SKM-1 treated with dmso at 0.1 percent for 144 hours (cell line): ENCODE results near the gene WTAP.
A peak's percentile ranks its signal among the peaks of the same experiment; 100 is the strongest.
"Not testable (repeated sequence)": the region's sequence is repeated elsewhere in the genome, so short reads cannot be mapped to it uniquely, and the experiment has no call there.

Source experiments
- DNase-seq: peaks from one replicate; lab custom pipeline; 2025; ENCODE audit not compliant: unreplicated experiment; lab: John Stamatoyannopoulos, UW

Gene WTAP

GRCh38 chr6:159693128-159693893 lies 34.0 kb upstream of the WTAP start, which contains the start of gene SOD2:
SOD2 (minus strand) TSS chr6:159693241; CDS start chr6:159693167, 74 bp downstream.
- DNase-seq, result peak; percentile 63

- DNase-seq, result no peak
Observed at GRCh38 chr6:159693894-159694545, 33.3 kb upstream of the WTAP start.

GRCh38 chr6:159695984-159696383 lies 31.3 kb upstream of the WTAP start:
- DNase-seq, result no peak

GRCh38 chr6:159700970-159701369 lies 26.3 kb upstream of the WTAP start:
- no peak for DNase-seq

GRCh38 chr6:159701413-159701999 lies 25.8 kb upstream of the WTAP start:
- DNase-seq, result no peak

- not testable (repeated sequence) for DNase-seq
Observed at GRCh38 chr6:159710603-159711002, 16.7 kb upstream of the WTAP start.

- not testable (repeated sequence) for DNase-seq
Observed at GRCh38 chr6:159712389-159712788, 14.9 kb upstream of the WTAP start.

- DNase-seq, result no peak
Observed at GRCh38 chr6:159713984-159714383, 13.3 kb upstream of the WTAP start.

GRCh38 chr6:159714404-159714803 lies 12.9 kb upstream of the WTAP start:
- no peak for DNase-seq

- no peak for DNase-seq
Observed at GRCh38 chr6:159715166-159715565, 12.1 kb upstream of the WTAP start.

- DNase-seq, result no peak
Observed at GRCh38 chr6:159715605-159716004, 11.7 kb upstream of the WTAP start.

- DNase-seq, result peak; percentile 33
Observed at GRCh38 chr6:159716247-159717096, 10.8 kb upstream of the WTAP start.

GRCh38 chr6:159718634-159719033 lies 8.7 kb upstream of the WTAP start:
- DNase-seq, result no peak

- no peak for DNase-seq
Observed at GRCh38 chr6:159719287-159719686, 8.0 kb upstream of the WTAP start.

GRCh38 chr6:159720708-159721107 lies 6.6 kb upstream of the WTAP start:
- no peak for DNase-seq

GRCh38 chr6:159721981-159722380 lies 5.3 kb upstream of the WTAP start:
- not testable (repeated sequence) for DNase-seq

- no peak for DNase-seq
Observed at GRCh38 chr6:159722655-159723054, 4.7 kb upstream of the WTAP start.

GRCh38 chr6:159723259-159723658 lies 4.0 kb upstream of the WTAP start:
- no peak for DNase-seq

GRCh38 chr6:159724778-159725177 lies 2.5 kb upstream of the WTAP start:
- no peak for DNase-seq

GRCh38 chr6:159725208-159725607 lies 2.1 kb upstream of the WTAP start:
- not testable (repeated sequence) for DNase-seq

GRCh38 chr6:159726255-159726917 lies 920 bp upstream of the WTAP start:
- DNase-seq, result no peak
